G401.6 (cell line): Measurements from ENCODE around the gene ZSCAN12.
"Not testable (repeated sequence)": the region's sequence is repeated elsewhere in the genome, so short reads cannot be mapped to it uniquely, and the experiment has no call there.

Experiments
- FAIRE-seq: peaks from 2 replicates; lab custom pipeline; 2012; peaks lifted over from hg19 to GRCh38; lab: Jason Lieb, UNC

ZSCAN12 gene

DNA sequence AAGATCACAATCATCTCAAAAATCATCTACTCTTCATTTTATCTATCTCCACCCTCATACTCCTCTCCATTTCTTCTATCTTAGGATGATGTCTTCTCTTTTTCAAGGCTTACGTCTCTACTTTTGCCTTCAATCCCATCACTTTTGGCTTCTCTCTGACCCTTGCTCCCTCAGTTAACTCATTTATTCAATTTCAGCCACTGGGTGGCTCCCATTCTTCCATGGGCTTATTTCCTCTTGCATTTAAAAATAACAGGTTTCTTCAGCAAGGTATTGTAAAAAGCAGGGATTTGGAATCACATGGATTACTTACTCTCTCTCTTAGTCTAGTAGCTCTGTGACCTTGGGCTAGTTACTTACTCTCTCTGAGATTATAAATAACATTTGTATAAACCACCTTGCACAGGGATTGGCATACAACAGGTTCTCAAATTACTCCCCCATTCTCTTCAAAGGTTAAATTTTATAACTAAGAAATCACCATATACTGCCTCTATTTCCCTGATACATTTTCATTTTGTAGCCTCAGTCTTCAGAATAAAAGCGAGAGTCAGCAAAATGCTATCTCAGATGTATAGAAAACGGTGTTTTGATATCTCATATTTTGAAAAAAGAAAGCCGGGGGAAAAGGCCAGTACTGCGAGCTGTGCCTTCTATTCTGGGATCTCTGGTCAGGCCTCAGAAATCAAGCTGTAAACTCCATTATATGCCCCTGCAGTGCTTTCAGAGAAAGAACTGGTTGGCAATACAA lies 5.5 kb downstream of the ZSCAN12 start:
- no peak for FAIRE-seq

- FAIRE-seq: no peak
Measured at GRCh38 chr6:28390688-28391087, 8.9 kb downstream of the ZSCAN12 start.

- no peak for FAIRE-seq
Measured at GRCh38 chr6:28384143-28384533, 15.4 kb downstream of the ZSCAN12 start.

- FAIRE-seq: no peak
Measured at GRCh38 chr6:28383235-28384142, 16.1 kb downstream of the ZSCAN12 start.

- FAIRE-seq: no peak
Measured at GRCh38 chr6:28380381-28380780, 19.2 kb downstream of the ZSCAN12 start.

GRCh38 chr6:28378644-28379043 lies 20.9 kb downstream of the ZSCAN12 start:
- no peak for FAIRE-seq

DNA sequence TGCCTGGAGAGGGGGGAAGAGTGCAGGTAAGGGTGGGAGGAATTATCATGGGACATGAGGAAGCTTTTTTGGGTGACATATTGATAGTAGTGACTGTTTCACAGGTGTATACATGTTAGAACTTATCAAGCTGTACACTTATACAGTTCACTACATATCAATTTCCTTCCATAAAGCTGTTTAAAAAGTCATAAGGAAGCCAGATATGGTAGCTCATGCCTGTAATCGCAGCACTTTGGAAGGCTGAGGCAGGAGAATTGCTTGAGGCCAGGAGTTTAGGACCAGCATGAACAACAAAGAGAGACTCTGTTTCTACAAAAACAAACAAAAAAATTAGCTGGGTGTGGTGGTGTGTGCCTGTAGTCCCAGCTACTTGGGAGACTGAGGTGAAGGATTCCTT lies 21.7 kb downstream of the ZSCAN12 start:
- no peak for FAIRE-seq

DNA sequence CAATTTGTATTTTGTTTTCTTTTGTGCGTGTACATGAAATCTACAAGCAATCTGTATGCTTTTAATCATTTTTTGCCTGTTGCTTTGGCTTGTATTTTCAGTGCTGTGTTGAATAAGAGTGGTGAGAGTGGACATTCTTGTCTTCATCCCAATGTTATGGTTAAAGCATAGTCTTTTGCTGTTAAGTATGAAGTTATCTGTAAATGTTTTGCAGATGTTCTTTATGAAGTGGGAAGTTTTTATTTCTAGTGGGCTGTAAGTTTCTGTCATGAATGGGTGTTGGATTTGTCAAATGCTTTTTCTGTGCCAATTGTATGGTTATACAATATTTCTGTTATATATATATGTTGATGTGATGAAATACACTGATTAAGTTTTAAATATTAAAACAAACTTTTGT lies 25.6 kb downstream of the ZSCAN12 start:
- no peak for FAIRE-seq

GRCh38 chr6:28371706-28372451 lies 27.7 kb downstream of the ZSCAN12 start:
- FAIRE-seq: no peak

DNA sequence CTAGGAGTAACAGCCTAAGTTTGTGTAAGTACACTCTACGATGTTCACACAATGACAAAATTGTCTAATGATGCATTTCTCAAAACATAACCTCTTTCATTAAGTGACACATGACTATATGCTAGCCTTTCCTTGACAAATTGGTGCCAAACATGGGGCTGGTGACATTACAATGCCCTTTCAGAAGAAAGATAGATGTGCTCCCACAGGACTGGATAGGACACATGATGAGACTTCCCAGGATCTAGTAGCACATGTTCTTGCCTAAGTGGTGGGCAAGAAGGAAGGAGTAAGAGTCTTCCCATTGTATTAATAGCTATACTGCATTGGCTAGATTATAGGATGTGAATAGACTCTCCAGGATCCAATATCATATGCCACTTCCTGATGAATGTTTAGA lies 28.3 kb downstream of the ZSCAN12 start:
- no peak for FAIRE-seq

DNA sequence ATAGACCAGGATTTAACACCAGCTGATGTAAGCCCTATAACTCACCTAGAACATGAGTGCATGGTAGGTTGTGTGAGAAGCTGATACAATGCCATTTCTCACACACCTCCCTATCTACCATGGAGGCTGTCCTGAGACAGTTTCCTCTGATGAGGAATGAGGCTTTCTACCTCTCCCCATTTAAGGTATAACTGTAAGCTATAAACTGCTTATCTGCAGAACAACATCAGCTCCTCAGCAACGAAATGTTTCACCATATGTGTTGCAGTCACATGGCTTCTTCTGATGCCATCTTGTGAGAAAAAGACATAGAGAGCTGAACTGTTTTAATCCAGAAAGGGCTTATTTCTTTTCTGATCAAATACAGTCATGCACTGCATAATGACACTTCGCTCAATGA lies 29.1 kb downstream of the ZSCAN12 start:
- FAIRE-seq: no peak

DNA sequence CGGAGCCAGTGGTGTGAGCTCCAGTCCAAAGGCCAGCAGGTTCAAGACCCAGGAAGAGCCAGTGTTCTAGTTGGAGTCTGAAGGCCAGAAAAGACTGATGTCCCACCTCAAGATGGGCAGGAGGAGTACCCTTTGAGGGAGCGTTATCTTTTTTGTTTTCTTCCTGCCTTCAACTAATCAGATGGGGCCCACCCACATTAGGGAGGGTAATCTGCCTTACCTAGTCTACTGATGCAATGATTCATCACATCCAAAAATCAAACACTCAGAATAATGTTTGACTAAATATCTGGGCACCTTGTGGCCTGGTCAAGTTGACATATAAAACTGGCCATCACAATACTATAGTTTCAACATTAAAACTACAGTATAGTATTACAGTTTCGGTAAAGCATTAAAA lies 30.1 kb downstream of the ZSCAN12 start:
- no peak for FAIRE-seq

GRCh38 chr6:28368522-28368921 lies 31.0 kb downstream of the ZSCAN12 start:
- FAIRE-seq: no peak

- FAIRE-seq: not testable (repeated sequence)
Measured at GRCh38 chr6:28365590-28365989, 34.0 kb downstream of the ZSCAN12 start.

DNA sequence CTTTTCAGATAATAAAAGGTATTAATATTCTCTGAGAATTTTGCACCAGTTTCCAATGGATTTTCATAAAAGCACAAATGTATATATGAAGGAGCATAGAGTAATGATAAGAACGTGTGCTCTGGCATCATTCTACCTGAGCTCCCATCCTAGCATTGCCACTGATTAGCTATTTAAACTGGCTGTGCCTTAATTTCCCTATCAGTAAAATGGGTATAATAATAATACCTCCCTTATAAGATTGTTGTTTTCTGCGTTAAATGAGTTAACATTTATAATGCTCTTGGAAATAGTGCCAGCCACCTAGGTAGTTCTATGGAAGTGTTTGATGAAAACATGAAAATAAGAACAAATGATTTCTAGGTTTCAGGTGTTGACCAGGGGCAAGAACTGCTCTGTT lies 38.6 kb downstream of the ZSCAN12 start:
- FAIRE-seq: no peak

- FAIRE-seq: not testable (repeated sequence)
Measured at GRCh38 chr6:28359562-28359961, 40.0 kb downstream of the ZSCAN12 start.

DNA sequence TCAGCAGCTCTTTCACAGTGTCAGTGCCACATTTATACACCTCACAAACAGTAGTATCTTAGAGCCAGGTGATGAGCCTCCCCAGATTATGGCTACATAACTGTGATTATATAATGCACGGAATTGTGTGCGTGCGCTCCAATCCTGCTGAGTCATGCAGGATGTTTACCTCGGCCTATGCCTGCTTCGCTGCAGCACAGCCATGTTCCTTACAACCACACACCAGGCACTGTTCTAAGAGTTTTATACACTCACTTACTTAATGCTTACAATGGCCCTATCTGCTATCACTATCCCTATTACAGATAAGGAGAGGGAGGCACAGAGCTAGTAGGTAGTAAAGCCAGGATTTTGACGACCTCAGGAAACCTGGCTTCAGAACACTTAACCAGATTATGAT lies 42.5 kb downstream of the ZSCAN12 start:
- no peak for FAIRE-seq

- no peak for FAIRE-seq
Measured at GRCh38 chr6:28356666-28357020, 42.9 kb downstream of the ZSCAN12 start.

- FAIRE-seq: peak; percentile 90
Measured at GRCh38 chr6:28355743-28356665, 43.5 kb downstream of the ZSCAN12 start.

DNA sequence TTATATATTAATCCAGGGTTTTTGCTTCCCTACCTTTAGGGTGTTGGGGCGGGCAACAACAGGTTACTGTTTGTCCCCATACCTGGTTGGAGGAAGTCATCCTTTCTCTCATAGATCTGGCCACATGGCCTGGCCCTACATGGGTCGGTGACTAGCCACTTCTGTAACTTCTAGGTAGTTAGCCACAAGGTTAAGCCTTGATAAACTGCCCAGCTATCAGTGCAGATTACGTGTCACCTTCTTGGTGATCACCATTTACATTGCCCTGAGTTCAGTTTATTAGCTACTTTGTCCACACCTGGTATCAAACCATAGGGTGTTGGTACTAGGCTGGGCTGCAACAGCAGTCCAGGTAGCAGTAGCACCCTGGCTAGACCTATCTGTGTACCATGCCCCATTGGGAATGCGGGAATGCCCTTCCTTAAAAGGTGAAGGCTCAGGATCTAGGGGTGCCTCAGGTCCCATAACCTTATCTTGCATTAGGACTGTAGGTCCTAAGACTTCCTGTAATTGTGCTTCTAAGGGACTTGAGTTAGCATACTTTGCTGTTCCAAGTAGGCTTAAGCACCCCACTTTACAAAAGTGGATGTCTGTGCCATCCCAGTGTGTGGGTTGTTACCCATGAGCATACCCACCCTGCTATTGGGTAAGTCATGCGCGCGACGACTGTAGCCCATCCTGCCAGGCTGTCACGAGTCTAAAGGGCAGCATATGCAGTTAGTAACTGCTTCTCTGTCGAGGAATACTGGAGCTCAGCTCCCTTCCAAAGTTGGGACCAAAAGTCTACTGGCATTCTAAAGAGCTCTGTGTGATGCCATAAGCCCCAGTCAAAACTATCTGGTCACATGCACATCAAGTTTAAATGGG lies 44.6 kb downstream of the ZSCAN12 start:
- no peak for FAIRE-seq
